Anterior cingulate cortex (tissue), 58 donors: ENCODE data around the gene RXRA.
A peak's percentile ranks its signal among the peaks of the same experiment; 100 is the strongest.

Source experiments
- DNase-seq, 58 donors: peaks; one replicate each; lab custom pipeline; 2025; lab: John Stamatoyannopoulos, UW

Gene RXRA

GRCh38 chr9:134333874-134334581, 7.8 kb downstream of the RXRA start:
- DNase-seq: no peak

- DNase-seq: no peak
Observed at GRCh38 chr9:134335061-134335460, 8.8 kb downstream of the RXRA start.

- DNase-seq: no peak
Observed at GRCh38 chr9:134335486-134336220, 9.4 kb downstream of the RXRA start.

GRCh38 chr9:134336228-134336627, 10.0 kb downstream of the RXRA start:
- no peak for DNase-seq

GRCh38 chr9:134336924-134337323, 10.7 kb downstream of the RXRA start:
- no peak for DNase-seq

GRCh38 chr9:134337469-134337868, 11.2 kb downstream of the RXRA start:
- no peak for DNase-seq

- DNase-seq: peak in 22 of 58 donors; percentile 29 to 70 (median 48)
Observed at GRCh38 chr9:134338394-134339182, 12.3 kb downstream of the RXRA start.

- peak in 8 of 58 donors; percentile 29 to 70 (median 57) for DNase-seq
Observed at GRCh38 chr9:134339183-134339806, 13.0 kb downstream of the RXRA start.

- peak in 4 of 58 donors; percentile 15 to 34 (median 21) for DNase-seq
Observed at GRCh38 chr9:134340475-134341160, 14.4 kb downstream of the RXRA start.

- DNase-seq: peak in 3 of 58 donors; percentile 23 to 29 (median 28)
Observed at GRCh38 chr9:134341306-134341705, 15.1 kb downstream of the RXRA start.

GRCh38 chr9:134341929-134342745, 15.9 kb downstream of the RXRA start:
- DNase-seq: no peak

GRCh38 chr9:134342746-134343115, 16.5 kb downstream of the RXRA start:
- no peak for DNase-seq

- DNase-seq: peak in 2 of 58 donors; percentile 18 to 37
Observed at GRCh38 chr9:134343637-134344036, 17.4 kb downstream of the RXRA start.

- DNase-seq: peak in 2 of 58 donors; percentile 25 to 32
Observed at GRCh38 chr9:134344068-134344799, 18.0 kb downstream of the RXRA start.

- DNase-seq: peak in 21 of 58 donors; percentile 14 to 64 (median 39)
Observed at GRCh38 chr9:134344800-134345310, 18.6 kb downstream of the RXRA start.

- no peak for DNase-seq
Observed at GRCh38 chr9:134345737-134346136, 19.5 kb downstream of the RXRA start.

- no peak for DNase-seq
Observed at GRCh38 chr9:134346151-134346550, 19.9 kb downstream of the RXRA start.
